HG02938 (cell line): Measurements from ENCODE around the gene DENND4C.
"Not testable (repeated sequence)": the region's sequence is repeated elsewhere in the genome, so short reads cannot be mapped to it uniquely, and the experiment has no call there.

Experiments used
- ATAC-seq: cut with Tn5 transposase; IDR thresholded peaks from one replicate; pipeline ENCODE4 v1.9.1; 2021; ENCODE audit warnings: mild to moderate bottlenecking, moderate library complexity; ENCODE audit not compliant: unreplicated experiment

Gene DENND4C

GRCh38 chr9:19408693-19409400 lies 178.4 kb downstream of the DENND4C start, which contains the start of gene ACER2:
ACER2 (plus strand) TSS chr9:19409009; CDS start chr9:19409085, 76 bp downstream.
- ATAC-seq: peak; percentile 83

- peak; percentile 6 for ATAC-seq
Measured at GRCh38 chr9:19409401-19410194, 179.1 kb downstream of the DENND4C start.

GRCh38 chr9:19410195-19410503 lies 179.7 kb downstream of the DENND4C start:
- no peak for ATAC-seq

GRCh38 chr9:19410594-19410993 lies 180.1 kb downstream of the DENND4C start:
- ATAC-seq: no peak

GRCh38 chr9:19411316-19411715 lies 180.8 kb downstream of the DENND4C start:
- ATAC-seq: no peak

- not testable (repeated sequence) for ATAC-seq
Measured at GRCh38 chr9:19413456-19413855, 183.0 kb downstream of the DENND4C start.

- ATAC-seq: no peak
Measured at GRCh38 chr9:19416143-19416542, 185.7 kb downstream of the DENND4C start.

GRCh38 chr9:19420877-19421276 lies 190.4 kb downstream of the DENND4C start:
- ATAC-seq: no peak
